IMR-90 (cell line): Measurements from ENCODE around the gene TAS2R16. TPM values are rescaled to one million over a fixed set of nuclear protein-coding genes. Genes with fewer than 3 reads are reported as not detected.

Experiments used
- ATAC-seq: fragments of 200-7000 bp; cut with Tn5 transposase; 2 replicates; pipeline ENCODE4 v1.9.1; 2020; ENCODE audit warnings: low read depth, mild to moderate bottlenecking, moderate library complexity
- BruUV-seq: library from RNA; stranded (reverse); fragments of 400-500 nt; replicated peaks from 2 replicates; lab custom pipeline; 2021; lab: Mats Ljungman, UMichigan
- CTCF ChIA-PET: fragments of 300-600 bp; formaldehyde crosslinking; extraction: SDS; loops from one replicate; lab custom pipeline; 2021; ENCODE audit warnings: antibody characterized with exemption; lab: Yijun Ruan, JAX
- POLR2A ChIA-PET: fragments of 300-600 bp; sonication (Branson Sonifier 250); formaldehyde crosslinking; loops from one replicate; lab custom pipeline; 2022; ENCODE audit warnings: antibody characterized with exemption; ENCODE audit not compliant: unreplicated experiment; lab: Charles Lee
- DNase-seq: peaks from one replicate; pipeline ENCODE4 v3.0.0; 2013
- H2AFZ ChIP-seq: replicated peaks from 2 replicates; pipeline ENCODE3; 2013; ENCODE audit warnings: low read length, mild to moderate bottlenecking; ENCODE audit not compliant: poor library complexity
- H2AK5ac ChIP-seq: 2 replicates; pipeline ENCODE4 v1.6.1; 2013; ENCODE audit warnings: low read depth, low read length, inconsistent platforms
- H2AK9ac ChIP-seq: replicated peaks from 2 replicates; pipeline ENCODE3; 2013; ENCODE audit warnings: mild to moderate bottlenecking, low read depth, low read length, moderate library complexity; ENCODE audit not compliant: poor library complexity
- H2BK120ac ChIP-seq: 2 replicates; pipeline ENCODE4 v1.6.1; 2013; ENCODE audit warnings: low read depth, low read length, inconsistent platforms
- H2BK15ac ChIP-seq: 3 replicates; pipeline ENCODE4 v1.6.1; 2013; ENCODE audit warnings: low read depth, low read length, inconsistent platforms
- H2BK20ac ChIP-seq: 2 replicates; pipeline ENCODE4 v1.6.1; 2013; ENCODE audit warnings: low read depth, mild to moderate bottlenecking, inconsistent platforms, low read length, moderate library complexity
- H2BK5ac ChIP-seq: 2 replicates; pipeline ENCODE4 v1.6.1; 2013; ENCODE audit warnings: mild to moderate bottlenecking, low read depth, low read length, inconsistent platforms; ENCODE audit not compliant: poor library complexity, severe bottlenecking
- H3K14ac ChIP-seq: replicated peaks from 2 replicates; pipeline ENCODE4 v1.6.1; 2013; ENCODE audit warnings: low read depth, low read length, inconsistent platforms
- H3K18ac ChIP-seq: 2 replicates; pipeline ENCODE4 v1.6.1; 2013; ENCODE audit warnings: low read depth, low read length, control low read depth
- H3K23ac ChIP-seq: 2 replicates; pipeline ENCODE4 v1.6.1; 2013; ENCODE audit warnings: low read depth, low read length, inconsistent platforms
- H3K27ac ChIP-seq: 2 replicates; pipeline ENCODE4 v1.5.1; 2013; ENCODE audit warnings: mild to moderate bottlenecking, control low read depth, low read length; ENCODE audit not compliant: insufficient read depth
- H3K27me3 ChIP-seq: 2 replicates; pipeline ENCODE4 v1.6.1; 2013; ENCODE audit warnings: low read length; ENCODE audit not compliant: control insufficient read depth, insufficient read depth
- H3K36me3 ChIP-seq: 2 replicates; pipeline ENCODE4 v1.6.1; 2013; ENCODE audit warnings: low read length, mixed read lengths; ENCODE audit not compliant: control insufficient read depth, insufficient read depth
- H3K4ac ChIP-seq: 2 replicates; pipeline ENCODE4 v1.6.1; 2013; ENCODE audit warnings: low read depth, low read length, inconsistent platforms
- H3K4me1 ChIP-seq: 2 replicates; pipeline ENCODE4 v1.6.1; 2013; ENCODE audit warnings: low read length, mixed read lengths; ENCODE audit not compliant: control insufficient read depth, insufficient read depth
- H3K4me2 ChIP-seq: 2 replicates; pipeline ENCODE4 v1.6.1; 2013; ENCODE audit warnings: low read depth, mild to moderate bottlenecking, control low read depth, low read length, moderate library complexity
- H3K4me3 ChIP-seq: 2 replicates; pipeline ENCODE4 v1.5.1; 2013; ENCODE audit warnings: low read depth, mild to moderate bottlenecking, control low read depth, low read length, moderate library complexity; ENCODE audit not compliant: insufficient read depth
- H3K56ac ChIP-seq: 2 replicates; pipeline ENCODE4 v1.6.1; 2013; ENCODE audit warnings: low read length, inconsistent platforms; ENCODE audit not compliant: insufficient read depth; ENCODE audit errors: extremely low read depth
- H3K79me1 ChIP-seq, 2 experiments: 2 replicates each; pipeline ENCODE4 v1.6.1; 2013; ENCODE audit warnings: low read length in 2 of 2, inconsistent platforms in 1 of 2, low read depth in 1 of 2
- H3K9ac ChIP-seq: 2 replicates; pipeline ENCODE4 v1.6.1; 2013; ENCODE audit warnings: low read depth, low read length, control low read depth
- H3K9me1 ChIP-seq: 2 replicates; pipeline ENCODE4 v1.6.1; 2013; ENCODE audit warnings: low read length, inconsistent platforms; ENCODE audit not compliant: insufficient read depth
- H3K9me3 ChIP-seq: 2 replicates; pipeline ENCODE4 v1.6.1; 2013; ENCODE audit warnings: low read length; ENCODE audit not compliant: control insufficient read depth, insufficient read depth
- H4K20me1 ChIP-seq: 2 replicates; pipeline ENCODE4 v1.6.1; 2013; ENCODE audit warnings: low read length, inconsistent platforms; ENCODE audit not compliant: insufficient read depth
- H4K5ac ChIP-seq: 2 replicates; pipeline ENCODE4 v1.6.1; 2013; ENCODE audit warnings: mild to moderate bottlenecking, low read depth, low read length, control low read depth
- H4K8ac ChIP-seq, 2 experiments: 2 replicates each; pipeline ENCODE4 v1.6.1; 2013; ENCODE audit warnings: low read depth in 2 of 2, low read length in 2 of 2, control low read depth in 1 of 2, inconsistent platforms in 1 of 2
- H4K91ac ChIP-seq: 2 replicates; pipeline ENCODE4 v1.6.1; 2013; ENCODE audit warnings: low read depth, low read length, inconsistent platforms; ENCODE audit not compliant: insufficient read depth
- BHLHE40 ChIP-seq: fragments of 150-350 bp; IDR thresholded peaks from 2 replicates; pipeline ENCODE4 v1.6.1; 2016; ENCODE audit warnings: mild to moderate bottlenecking, low read depth, low read length
- CEBPB ChIP-seq: IDR thresholded peaks from 2 replicates; pipeline ENCODE4 v1.6.1; 2012; ENCODE audit warnings: low read depth, low read length, improper control_type of control experiment
- CHD1 ChIP-seq: IDR thresholded peaks from 2 replicates; pipeline ENCODE4 v1.6.1; 2012; ENCODE audit warnings: low read depth, low read length, improper control_type of control experiment
- CTCF ChIP-seq: conservative IDR thresholded peaks from 2 replicates; pipeline ENCODE4 v1.5.1; 2012; ENCODE audit warnings: mild to moderate bottlenecking, low read depth, low read length, improper control_type of control experiment
- ELK1 ChIP-seq: fragments of 150-350 bp; IDR thresholded peaks from 2 replicates; pipeline ENCODE4 v1.6.1; 2016; ENCODE audit warnings: low read depth, mild to moderate bottlenecking, low read length, moderate library complexity, borderline replicate concordance
- FOS ChIP-seq: fragments of 150-350 bp; IDR thresholded peaks from 2 replicates; pipeline ENCODE4 v1.6.1; 2016; ENCODE audit warnings: low read depth, low read length
- MAZ ChIP-seq: IDR thresholded peaks from 2 replicates; pipeline ENCODE4 v1.6.1; 2012; ENCODE audit warnings: low read depth, mild to moderate bottlenecking, low read length, improper control_type of control experiment, moderate library complexity, borderline replicate concordance
- POLR2A ChIP-seq: IDR thresholded peaks from 2 replicates; pipeline ENCODE4 v1.6.1; 2012; ENCODE audit warnings: mild to moderate bottlenecking, low read depth, low read length
- RAD21 ChIP-seq: IDR thresholded peaks from 2 replicates; pipeline ENCODE4 v1.6.1; 2012; ENCODE audit warnings: low read length, improper control_type of control experiment
- USF2 ChIP-seq: fragments of 150-350 bp; IDR thresholded peaks from 2 replicates; pipeline ENCODE4 v1.6.1; 2017; ENCODE audit warnings: mild to moderate bottlenecking, antibody characterized with exemption, low read length, low read depth
- WGBS, 2 experiments: methylation state at CpG; one replicate each; pipeline versions ENCODE4 v1.1.5 to v1.1.7; 2013; ENCODE audit warnings: missing lambda C conversion rate in 2 of 2; ENCODE audit not compliant: insufficient read length in 1 of 2; ENCODE audit errors: extremely low coverage in 2 of 2; 5-methylcytosine and 5-hydroxymethylcytosine counted together
- dilution Hi-C: fragments of 300-500 bp; cut with HindIII; formaldehyde crosslinking; loops from one replicate; pipeline ENCODE4 v1.14.3; 2018; ENCODE audit warnings: low sequenced_read_pairs; ENCODE audit not compliant: unreplicated experiment
- in situ Hi-C: fragments of 300-500 bp; cut with MboI; formaldehyde crosslinking; loops from 3 replicates; pipeline ENCODE4 v1.14.3; 2019; ENCODE audit warnings: low sequenced_read_pairs, inconsistent platforms, mixed read lengths
- intact Hi-C: fragments of 100-400 bp; cut with micrococcal nuclease; formaldehyde crosslinking; loops from 2 replicates; pipeline ENCODE4 v1.10.0; 2022
- polyA plus RNA-seq, 3 experiments: library from polyadenylated mRNA; depleted of rRNA; stranded (reverse); fragments of >200 nt; gene quantifications; 2 replicates each; pipeline ENCODE4 v1.2.3, GENCODE V29; 2012; ENCODE audit warnings: low replicate concordance in 1 of 3
- total RNA-seq: library from RNA; depleted of rRNA; stranded (reverse); fragments of >200 nt; gene quantifications from 2 replicates; pipeline ENCODE4 v1.2.3, GENCODE V29; 2012

TAS2R16 gene
- total and polyA plus RNA-seq, 2 of the 4 experiments (the other 2 are of a cell fraction) = not detected

GRCh38 chr7:123039269-123039668, 43.8 kb upstream of the TAS2R16 start:
- no peak for DNase-seq
- in situ Hi-C loops (no loop called here), intact Hi-C loops (no loop called here), dilution Hi-C loops (no loop called here)
- H2AK9ac ChIP-seq = no peak overlapping the region
- no peak overlapping the region for H3K14ac ChIP-seq
- H2AFZ ChIP-seq = no peak overlapping the region
- H3K9me1 ChIP-seq = no peaks in the 10 kb centered on the region
- no peak overlapping the region for H3K4me2 ChIP-seq
- H2BK20ac ChIP-seq = no peak overlapping the region
- no peak overlapping the region for H2BK120ac ChIP-seq
- H3K27ac ChIP-seq = no peak overlapping the region
- ChIA-PET CTCF (no interaction called here), POLR2A (no interaction called here)
- no peak overlapping the region for H4K5ac ChIP-seq
- no peak overlapping the region for H2AK5ac ChIP-seq
- H4K8ac ChIP-seq = no peak overlapping the region
- no peak for ATAC-seq
- H3K4me3 ChIP-seq = no peak overlapping the region
- no peak overlapping the region for H3K56ac ChIP-seq
- H3K79me1 ChIP-seq = no peaks in the 10 kb centered on the region
- peaks cover 6% of the 10 kb centered on the region for H3K9me3 ChIP-seq
- H3K36me3 ChIP-seq = no peaks in the 10 kb centered on the region
- no peak overlapping the region for H3K4ac ChIP-seq
- no peaks in the 10 kb centered on the region for H3K4me1 ChIP-seq
- no peaks in the 10 kb centered on the region for H3K27me3 ChIP-seq
- no peak overlapping the region for H2BK15ac ChIP-seq
- no TSS peak for BruUV-seq
- no peak overlapping the region for H4K91ac ChIP-seq
- H4K20me1 ChIP-seq = no peaks in the 10 kb centered on the region
- no CpG with 5 or more reads among the region's 3 CpGs for WGBS, 2 experiments
- no peak for TF ChIP-seq BHLHE40
- TF ChIP-seq POLR2A = no peak
- no peak for TF ChIP-seq USF2
- TF ChIP-seq CTCF = no peak
- TF ChIP-seq CEBPB = no peak
- TF ChIP-seq ELK1 = no peak
- no peak for TF ChIP-seq CHD1
- no peak for TF ChIP-seq FOS
- no peak for TF ChIP-seq RAD21
- no peak for TF ChIP-seq MAZ
- no peak overlapping the region for H3K9ac ChIP-seq
- no peak overlapping the region for H2BK5ac ChIP-seq
- H3K23ac ChIP-seq = no peak overlapping the region
- H3K18ac ChIP-seq = no peak overlapping the region
